HCT116 (cell line): Measurements from ENCODE around the gene CAST. TPM values are rescaled to one million over a fixed set of nuclear protein-coding genes. Genes with fewer than 3 reads are reported as not detected.

Source experiments
- ATAC-seq: fragments of 200-7000 bp; cut with Tn5 transposase; 2 replicates; pipeline ENCODE4 v1.9.1; 2020; ENCODE audit warnings: mild to moderate bottlenecking, moderate library complexity
- BruUV-seq: library from RNA; stranded (reverse); fragments of 400-500 nt; replicated peaks from 2 replicates; lab custom pipeline; 2021; lab: Mats Ljungman, UMichigan
- CTCF ChIA-PET: fragments of 300-600 bp; sonication (Branson Sonifier 250); formaldehyde crosslinking; loops from one replicate; lab custom pipeline; 2021; ENCODE audit warnings: antibody characterized with exemption; lab: Charles Lee
- POLR2A ChIA-PET: fragments of 300-600, 350-600 bp; sonication (Branson Sonifier 250); formaldehyde crosslinking; loops from one replicate; lab custom pipeline; 2021; ENCODE audit warnings: antibody characterized with exemption; lab: Charles Lee
- RAD21 ChIA-PET, 2 experiments: fragments of 300-600 bp; sonication (Branson Sonifier 250); formaldehyde crosslinking; loops; one replicate each; lab custom pipeline; 2023; ENCODE audit warnings: low total read pairs in 2 of 2; ENCODE audit not compliant: uncharacterized antibody in 2 of 2, unreplicated experiment in 2 of 2, low non-redundant PET in 1 of 2; lab: Charles Lee
- DNase-seq: peaks from one replicate; pipeline ENCODE4 v3.0.0-alpha.2; 2010; ENCODE audit warnings: low read depth, low spot score
- H2AFZ ChIP-seq: fragments of 200-600 bp; shearing (Covaris generic), sonication (generic); 2 replicates; pipeline ENCODE4 v1.6.1; 2017; ENCODE audit warnings: low read depth, mixed run types, mixed read lengths, antibody characterized with exemption, low read length; ENCODE audit not compliant: poor library complexity, severe bottlenecking
- H3K27ac ChIP-seq: 2 replicates; pipeline ENCODE4 v1.5.1; 2012; ENCODE audit warnings: low read depth, low read length
- H3K27me3 ChIP-seq: fragments of 200-600 bp; sonication (generic); 2 replicates; pipeline ENCODE4 v1.6.1; 2016; ENCODE audit warnings: mixed run types, low read length, mixed read lengths; ENCODE audit not compliant: insufficient read depth
- H3K36me3 ChIP-seq, 2 experiments: fragments of 200-500 bp in 1 of 2; fragments of 200-600 bp in 1 of 2; sonication (Bioruptor generic) in 1 of 2; sonication (generic) in 1 of 2; 2 replicates each; pipeline versions ENCODE4 v1.5.1 to v1.6.1; 2014 to 2016; ENCODE audit warnings: low read length in 2 of 2, inconsistent platforms in 1 of 2, mixed read lengths in 1 of 2, mixed run types in 1 of 2; ENCODE audit not compliant: insufficient read depth in 2 of 2, control insufficient read depth in 1 of 2
- H3K4me1 ChIP-seq, 2 experiments: fragments of 200-600 bp in 1 of 2; sonication (generic) in 1 of 2; 2 replicates each; pipeline versions ENCODE4 v1.5.1 to v1.6.1; 2012 to 2017; ENCODE audit warnings: low read length in 2 of 2, inconsistent platforms in 1 of 2, mild to moderate bottlenecking in 1 of 2, mixed read lengths in 1 of 2, mixed run types in 1 of 2, moderate library complexity in 1 of 2; ENCODE audit not compliant: insufficient read depth in 2 of 2, control insufficient read depth in 1 of 2
- H3K4me2 ChIP-seq: fragments of 200-600 bp; sonication (generic); 2 replicates; pipeline ENCODE4 v1.6.1; 2017; ENCODE audit warnings: mixed run types, low read length, mixed read lengths
- H3K4me3 ChIP-seq, 2 experiments: fragments of 200-600 bp in 1 of 2; sonication (generic) in 1 of 2; replicated peaks in 1 of 2; 2 replicates each; pipeline ENCODE4 v1.5.1; 2011 to 2016; ENCODE audit warnings: low read length in 2 of 2, control low read depth in 1 of 2, low read depth in 1 of 2, mild to moderate bottlenecking in 1 of 2, mixed read lengths in 1 of 2, mixed run types in 1 of 2
- H3K79me2 ChIP-seq: fragments of 200-600 bp; sonication (generic); 2 replicates; pipeline ENCODE4 v1.6.1; 2017; ENCODE audit warnings: mild to moderate bottlenecking, mixed run types, low read length, moderate library complexity, mixed read lengths; ENCODE audit not compliant: insufficient read depth
- H3K9ac ChIP-seq: fragments of 200-600 bp; sonication (generic); 2 replicates; pipeline ENCODE4 v1.6.1; 2016; ENCODE audit warnings: low read length, mixed read lengths
- H3K9me2 ChIP-seq: fragments of 200-600 bp; sonication (generic), shearing (Covaris generic); 2 replicates; pipeline ENCODE4 v1.6.1; 2017; ENCODE audit warnings: mixed run types, mild to moderate bottlenecking, moderate library complexity; ENCODE audit not compliant: insufficient read depth
- H3K9me3 ChIP-seq, 2 experiments: fragments of 200-500 bp in 1 of 2; fragments of 200-600 bp in 1 of 2; sonication (Bioruptor generic) in 1 of 2; sonication (generic) in 1 of 2; 2 replicates each; pipeline ENCODE4 v1.6.1; 2014 to 2017; ENCODE audit warnings: low read length in 2 of 2, mixed read lengths in 2 of 2, inconsistent platforms in 1 of 2, low read depth in 1 of 2, mild to moderate bottlenecking in 1 of 2, mixed run types in 1 of 2, moderate library complexity in 1 of 2; ENCODE audit not compliant: control insufficient read depth in 1 of 2, insufficient read depth in 1 of 2
- H4K20me1 ChIP-seq: fragments of 200-600 bp; sonication (generic), shearing (Covaris generic); 2 replicates; pipeline ENCODE4 v1.6.1; 2017; ENCODE audit warnings: mixed run types, mild to moderate bottlenecking, moderate library complexity; ENCODE audit not compliant: insufficient read depth
- CBX3 ChIP-seq: IDR thresholded peaks from 2 replicates; pipeline ENCODE4 v1.6.1; 2012; ENCODE audit warnings: low read depth
- CEBPB ChIP-seq: IDR thresholded peaks from 2 replicates; pipeline ENCODE4 v1.6.1; 2012; ENCODE audit warnings: low read depth
- CTCF ChIP-seq, 3 experiments: fragments of 200-600 bp in 1 of 3; sonication (generic) in 1 of 3; IDR thresholded peaks in 2 of 3; conservative IDR thresholded peaks in 1 of 3; 2 replicates each; pipeline ENCODE4 v1.5.1; 2012 to 2017; ENCODE audit warnings: low read depth in 2 of 3, low read length in 2 of 3, antibody characterized with exemption in 1 of 3, borderline replicate concordance in 1 of 3, control low read depth in 1 of 3, mild to moderate bottlenecking in 1 of 3, mixed read lengths in 1 of 3, mixed run types in 1 of 3, moderate library complexity in 1 of 3; ENCODE audit not compliant: insufficient read depth in 1 of 3
- ELF1 ChIP-seq: IDR thresholded peaks from 2 replicates; pipeline ENCODE4 v1.6.1; 2012; ENCODE audit warnings: low read depth, borderline replicate concordance
- FOSL1 ChIP-seq: IDR thresholded peaks from 2 replicates; pipeline ENCODE4 v1.6.1; 2012; ENCODE audit warnings: low read depth
- JUND ChIP-seq: IDR thresholded peaks from 2 replicates; pipeline ENCODE4 v1.6.1; 2012
- MAX ChIP-seq: IDR thresholded peaks from 2 replicates; pipeline ENCODE4 v1.6.1; 2012
- POLR2A ChIP-seq: IDR thresholded peaks from 2 replicates; pipeline ENCODE4 v1.7.0; 2011; ENCODE audit warnings: borderline replicate concordance; ENCODE audit not compliant: insufficient read depth, insufficient read length; ENCODE audit errors: extremely low read depth
- POLR2AphosphoS5 ChIP-seq: IDR thresholded peaks from 2 replicates; pipeline ENCODE4 v1.6.1; 2011; ENCODE audit warnings: mild to moderate bottlenecking, low read depth, low read length, moderate library complexity
- RAD21 ChIP-seq: IDR thresholded peaks from 2 replicates; pipeline ENCODE4 v1.6.1; 2012; ENCODE audit warnings: low read depth, mild to moderate bottlenecking
- SIN3A ChIP-seq: IDR thresholded peaks from 2 replicates; pipeline ENCODE4 v1.6.1; 2012; ENCODE audit warnings: low read depth
- SP1 ChIP-seq: IDR thresholded peaks from 2 replicates; pipeline ENCODE4 v1.6.1; 2012; ENCODE audit warnings: low read depth
- SRF ChIP-seq: IDR thresholded peaks from 2 replicates; pipeline ENCODE4 v1.6.1; 2012; ENCODE audit warnings: low read depth
- TCF7L2 ChIP-seq: IDR thresholded peaks from 2 replicates; pipeline ENCODE4 v1.7.0; 2011; ENCODE audit warnings: borderline replicate concordance, inconsistent platforms; ENCODE audit not compliant: insufficient read depth, insufficient read length; ENCODE audit errors: extremely low read depth
- YY1 ChIP-seq: IDR thresholded peaks from 2 replicates; pipeline ENCODE4 v1.6.1; 2011; ENCODE audit warnings: low read length, low read depth, moderate library complexity, mild to moderate bottlenecking; ENCODE audit not compliant: insufficient replicate concordance; ENCODE audit errors: extremely low read depth
- ZFX ChIP-seq: fragments of 450-650 bp; IDR thresholded peaks from 2 replicates; pipeline ENCODE4 v1.6.1; 2017
- ZNF274 ChIP-seq: fragments of 200-500 bp; sonication (Bioruptor generic); IDR thresholded peaks from 2 replicates; pipeline ENCODE4 v1.6.1; 2014; ENCODE audit warnings: mild to moderate bottlenecking, low read depth, low read length, inconsistent platforms
- intact Hi-C: fragments of 100-400 bp; cut with micrococcal nuclease; formaldehyde crosslinking; loops from 2 replicates; pipeline ENCODE4 v1.10.0; 2022
- total RNA-seq: library from RNA; stranded (reverse); gene quantifications from one replicate; pipeline ENCODE4 v1.2.1, GENCODE V29; 2021; ENCODE audit not compliant: unreplicated experiment
- TF ChIP-seq, protein P1 (sequence below): IDR thresholded peaks from 2 replicates; pipeline ENCODE4 v1.6.1; 2012

Gene CAST
- total RNA-seq, 1 experiment from 2014 or later, result 142 TPM

DNA sequence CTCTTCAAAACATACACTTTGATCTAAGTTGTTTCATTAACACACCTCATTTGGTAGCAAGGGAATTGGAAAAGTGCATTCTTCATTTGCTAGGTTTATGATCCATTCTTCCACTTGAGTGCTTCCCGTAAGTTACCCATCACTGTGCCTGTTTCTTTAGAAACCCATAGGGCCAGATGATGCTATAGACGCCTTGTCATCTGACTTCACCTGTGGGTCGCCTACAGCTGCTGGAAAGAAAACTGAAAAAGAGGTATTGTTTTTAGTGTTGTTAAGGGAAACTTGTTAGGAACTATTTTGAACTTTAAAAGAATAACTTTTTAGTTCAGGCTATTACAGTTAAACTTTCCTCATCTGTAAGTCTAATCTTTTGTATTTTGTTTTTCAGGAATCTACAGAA lies 78.9 kb downstream of the CAST start:
- no peak for DNase-seq
- CTCF ChIA-PET, result interaction anchor here (2.9 kb wide), 1 partner anchor 127 kb away, joined by 12 read pairs; no protein-coding TSS in a partner anchor
- no TSS peak for BruUV-seq
- Histone ChIP-seq H3K4me1 (peaks cover 0 to 6% of the 10 kb centered on the region in 2 experiments; a peak in 2 of 4 replicates), H3K9me2 (no peaks in the 10 kb centered on the region), H3K79me2 (no peaks in the 10 kb centered on the region), H3K36me3 (peaks cover 18 to 24% of the 10 kb centered on the region in 2 experiments; a peak in 3 of 4 replicates), H3K4me2 (no peak overlapping the region), H3K9ac (no peak overlapping the region), H3K27ac (no peak overlapping the region), H4K20me1 (no peaks in the 10 kb centered on the region), H3K27me3 (no peaks in the 10 kb centered on the region), H3K4me3 (no peak overlapping the region), H3K9me3 (no peaks in the 10 kb centered on the region), H2AFZ (no peak overlapping the region)
- TF ChIP-seq SRF (no peak), MAX (no peak), ELF1 (no peak), YY1 (no peak)
- RAD21 ChIA-PET, result no interaction called here
- intact Hi-C loops, result no loop called here
- no peak for ATAC-seq
- POLR2A ChIA-PET, result no interaction called here

GRCh38 chr5:96741891-96742309 lies 79.7 kb downstream of the CAST start:
- ATAC-seq (no peak), DNase-seq (no peak)
- no peak overlapping the region for H2AFZ ChIP-seq
- no peaks in the 10 kb centered on the region for H4K20me1 ChIP-seq
- H3K4me1 ChIP-seq, result peaks cover 0 to 6% of the 10 kb centered on the region in 2 experiments; a peak in 2 of 4 replicates
- H3K9me3 ChIP-seq, result no peaks in the 10 kb centered on the region
- CTCF ChIA-PET, result interaction anchor here (2.9 to 3.1 kb wide), 2 partner anchors 11 to 128 kb away, joined by 12 to 15 read pairs; no protein-coding TSS in a partner anchor
- H3K9me2 ChIP-seq, result no peaks in the 10 kb centered on the region
- RAD21 ChIA-PET, result no interaction called here
- no peak overlapping the region for H3K27ac ChIP-seq
- no peaks in the 10 kb centered on the region for H3K79me2 ChIP-seq
- peaks cover 18 to 28% of the 10 kb centered on the region in 2 experiments for H3K36me3 ChIP-seq
- POLR2A ChIA-PET, result interaction anchor here (0.9 kb wide), 1 partner anchor 79 kb away, joined by 3 read pairs; no protein-coding TSS in a partner anchor
- H3K4me2 ChIP-seq, result no peak overlapping the region
- H3K27me3 ChIP-seq, result no peaks in the 10 kb centered on the region
- H3K9ac ChIP-seq, result no peak overlapping the region
- intact Hi-C loops, result no loop called here
- H3K4me3 ChIP-seq, result no peak overlapping the region
- no TSS peak for BruUV-seq
- TF ChIP-seq FOSL1 (no peak), CTCF (IDR thresholded peaks at IDR 0.05 in 2 of 3, conservative IDR thresholded peaks at IDR 0.05 in 1 of 3; ENCODE audit: borderline replicate concordance in 1 of 3, insufficient read depth in 1 of 3, low read depth in 2 of 3, low read length in 2 of 3) (no peak), SIN3A (no peak), TCF7L2 (no peak), POLR2AphosphoS5 (no peak), ZFX (no peak), ELF1 (no peak), SP1 (no peak), CEBPB (no peak), RAD21 (no peak), ZNF274 (no peak), YY1 (no peak), CBX3 (no peak), SRF (no peak), POLR2A (no peak), MAX (no peak), JUND (no peak)
- TF ChIP-seq, protein P1, sequence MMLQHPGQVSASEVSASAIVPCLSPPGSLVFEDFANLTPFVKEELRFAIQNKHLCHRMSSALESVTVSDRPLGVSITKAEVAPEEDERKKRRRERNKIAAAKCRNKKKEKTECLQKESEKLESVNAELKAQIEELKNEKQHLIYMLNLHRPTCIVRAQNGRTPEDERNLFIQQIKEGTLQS, result no peak
